Smooth muscle cell (in vitro differentiated cells): Measurements from ENCODE around the gene ABHD1. TPM values are rescaled to one million over a fixed set of nuclear protein-coding genes. Genes with fewer than 3 reads are reported as not detected.

ENCODE experiments used
- DNase-seq: peaks from one replicate; lab custom pipeline; 2025; ENCODE audit not compliant: unreplicated experiment; lab: John Stamatoyannopoulos, UW
- H2AFZ ChIP-seq: fragments of 200-600 bp; sonication (generic); 2 replicates; pipeline ENCODE4 v1.6.0; 2016; ENCODE audit warnings: antibody characterized with exemption, low read depth, mild to moderate bottlenecking
- H3F3A ChIP-seq: fragments of 200-600 bp; sonication (generic); 2 replicates; pipeline ENCODE4 v1.6.0; 2017; ENCODE audit warnings: antibody characterized with exemption, low read depth
- H3K27ac ChIP-seq: fragments of 200-600 bp; sonication (generic); 2 replicates; pipeline ENCODE4 v1.5.1; 2016; ENCODE audit warnings: low read depth, mild to moderate bottlenecking
- H3K27me3 ChIP-seq: fragments of 200-600 bp; sonication (generic); 2 replicates; pipeline ENCODE4 v1.6.1; 2016; ENCODE audit warnings: low read depth, mild to moderate bottlenecking
- H3K36me3 ChIP-seq: fragments of 200-600 bp; sonication (generic); 2 replicates; pipeline ENCODE4 v1.5.1; 2016; ENCODE audit warnings: low read depth
- H3K4me1 ChIP-seq: fragments of 200-600 bp; sonication (generic); 2 replicates; pipeline ENCODE4 v1.5.1; 2016; ENCODE audit warnings: low read depth
- H3K4me2 ChIP-seq: fragments of 200-600 bp; sonication (generic); 2 replicates; pipeline ENCODE4 v1.6.0; 2016; ENCODE audit warnings: mild to moderate bottlenecking
- H3K4me3 ChIP-seq: fragments of 200-600 bp; sonication (generic); 2 replicates; pipeline ENCODE4 v1.5.1; 2016; ENCODE audit warnings: mild to moderate bottlenecking
- H3K79me2 ChIP-seq: fragments of 200-600 bp; sonication (generic); 2 replicates; pipeline ENCODE4 v1.6.0; 2016; ENCODE audit warnings: low read depth, mild to moderate bottlenecking
- H3K9ac ChIP-seq: fragments of 200-600 bp; sonication (generic); 2 replicates; pipeline ENCODE4 v1.6.0; 2016; ENCODE audit warnings: low read depth
- H3K9me3 ChIP-seq: fragments of 200-600 bp; sonication (generic); replicated peaks from 2 replicates; pipeline ENCODE4 v1.5.1; 2016; ENCODE audit warnings: low read depth
- H4K20me1 ChIP-seq: fragments of 200-600 bp; sonication (generic); 2 replicates; pipeline ENCODE4 v1.6.0; 2016; ENCODE audit warnings: low read depth
- WGBS: methylation state at CpG from one replicate; pipeline ENCODE4 v1.1.7; 2016; ENCODE audit warnings: low lambda C conversion rate; 5-methylcytosine and 5-hydroxymethylcytosine counted together
- polyA plus RNA-seq: library from polyadenylated mRNA; unstranded; fragments of >200 nt; fragmentation: Nextera tagmentation; extraction: Ambion mirVana; gene quantifications from 2 replicates; pipeline ENCODE4 v1.2.1, GENCODE V29; 2016
- total RNA-seq: library from RNA; depleted of rRNA; stranded (reverse); fragments of >200 nt; gene quantifications from 2 replicates; pipeline ENCODE4 v1.2.3, GENCODE V29; 2014
- TF ChIP-seq, protein P1 (sequence below): fragments of 200-600 bp; sonication (generic); IDR thresholded peaks from 2 replicates; pipeline ENCODE4 v1.5.1; 2017; ENCODE audit warnings: borderline replicate concordance, mild to moderate bottlenecking, antibody characterized with exemption; ENCODE audit not compliant: insufficient read depth, poor library complexity, severe bottlenecking

Gene ABHD1
- total and polyA plus RNA-seq, 2 experiments from 2014 or later: not detected

DNA sequence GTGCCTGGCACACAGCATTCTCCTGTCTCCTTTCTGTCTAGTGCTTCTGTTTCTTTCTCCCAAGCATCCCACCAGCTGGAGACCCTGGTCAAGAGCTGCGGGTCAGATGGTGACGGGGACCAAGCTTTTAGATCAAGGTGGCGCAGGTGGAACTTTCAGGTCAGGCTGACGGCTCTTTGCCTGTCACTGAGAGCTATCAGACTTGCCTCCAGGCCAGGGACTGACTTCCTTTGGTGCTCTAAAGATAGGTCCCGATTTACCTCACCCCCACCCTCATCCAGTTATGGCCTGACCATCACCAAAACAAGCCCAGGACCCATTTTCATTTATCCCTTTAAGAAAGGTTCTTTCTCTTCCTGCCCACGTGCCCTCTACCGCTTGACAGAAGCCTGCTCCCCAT is 46.4 kb upstream of the ABHD1 start:
- no peak overlapping the region for H3K4me2 ChIP-seq
- peak overlapping the region; percentile 89 for H3K27ac ChIP-seq
- no peaks in the 10 kb centered on the region for H3K27me3 ChIP-seq
- no peak overlapping the region for H3K9ac ChIP-seq
- no peaks in the 10 kb centered on the region for H3K9me3 ChIP-seq
- TF ChIP-seq, protein P1, sequence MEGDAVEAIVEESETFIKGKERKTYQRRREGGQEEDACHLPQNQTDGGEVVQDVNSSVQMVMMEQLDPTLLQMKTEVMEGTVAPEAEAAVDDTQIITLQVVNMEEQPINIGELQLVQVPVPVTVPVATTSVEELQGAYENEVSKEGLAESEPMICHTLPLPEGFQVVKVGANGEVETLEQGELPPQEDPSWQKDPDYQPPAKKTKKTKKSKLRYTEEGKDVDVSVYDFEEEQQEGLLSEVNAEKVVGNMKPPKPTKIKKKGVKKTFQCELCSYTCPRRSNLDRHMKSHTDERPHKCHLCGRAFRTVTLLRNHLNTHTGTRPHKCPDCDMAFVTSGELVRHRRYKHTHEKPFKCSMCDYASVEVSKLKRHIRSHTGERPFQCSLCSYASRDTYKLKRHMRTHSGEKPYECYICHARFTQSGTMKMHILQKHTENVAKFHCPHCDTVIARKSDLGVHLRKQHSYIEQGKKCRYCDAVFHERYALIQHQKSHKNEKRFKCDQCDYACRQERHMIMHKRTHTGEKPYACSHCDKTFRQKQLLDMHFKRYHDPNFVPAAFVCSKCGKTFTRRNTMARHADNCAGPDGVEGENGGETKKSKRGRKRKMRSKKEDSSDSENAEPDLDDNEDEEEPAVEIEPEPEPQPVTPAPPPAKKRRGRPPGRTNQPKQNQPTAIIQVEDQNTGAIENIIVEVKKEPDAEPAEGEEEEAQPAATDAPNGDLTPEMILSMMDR: no peak
- WGBS: 96% methylated on average over 7 of the region's 7 CpGs
- H3K36me3 ChIP-seq: no peaks in the 10 kb centered on the region
- H3F3A ChIP-seq: peaks cover 34% of the 10 kb centered on the region
- H3K4me1 ChIP-seq: peaks cover 21% of the 10 kb centered on the region
- peaks cover 10% of the 10 kb centered on the region for H4K20me1 ChIP-seq
- H2AFZ ChIP-seq: no peak overlapping the region
- no peak for DNase-seq
- no peak overlapping the region for H3K4me3 ChIP-seq
- H3K79me2 ChIP-seq: peaks cover 23% of the 10 kb centered on the region

DNA sequence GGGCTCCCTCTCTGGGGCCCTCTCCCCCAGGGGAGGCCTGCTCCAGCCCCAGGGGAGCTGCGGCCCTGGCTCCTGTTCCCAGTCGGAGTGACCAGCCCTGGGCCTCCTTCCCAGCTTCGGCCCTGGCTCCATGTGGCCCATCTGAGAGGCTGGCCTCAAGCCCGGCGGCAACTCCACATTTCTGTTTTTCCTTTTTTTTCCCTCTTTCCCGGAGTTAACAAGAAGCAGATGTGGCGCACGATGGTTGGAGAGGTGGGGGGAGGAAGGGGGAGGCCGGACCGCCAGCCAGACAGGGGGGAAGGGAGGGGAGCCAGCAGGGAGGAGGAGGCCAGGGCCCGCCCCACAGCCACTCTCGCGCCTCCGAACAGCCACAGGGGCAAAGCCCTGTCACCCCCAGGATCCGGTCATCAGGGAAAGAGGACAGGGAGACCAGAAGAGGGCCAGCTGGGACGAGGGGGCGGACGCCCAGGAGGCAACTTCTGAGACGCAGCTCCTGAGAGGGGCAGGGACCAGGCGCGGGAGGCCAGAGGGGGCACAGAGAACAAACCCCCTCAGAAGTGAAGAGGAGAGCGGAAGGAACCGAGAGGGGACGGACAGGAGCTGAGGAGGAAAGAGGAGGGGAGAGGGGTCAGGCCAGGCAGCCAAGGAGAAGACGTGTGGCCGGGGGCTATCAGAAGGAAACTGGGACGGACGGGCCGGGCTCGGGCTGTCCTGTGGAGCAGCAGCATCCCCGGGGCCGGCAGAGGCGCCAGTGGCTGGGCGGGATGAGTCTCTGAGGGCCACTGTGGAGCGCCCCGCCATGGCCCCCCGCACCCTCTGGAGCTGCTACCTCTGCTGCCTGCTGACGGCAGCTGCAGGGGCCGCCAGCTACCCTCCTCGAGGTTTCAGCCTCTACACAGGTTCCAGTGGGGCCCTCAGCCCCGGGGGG is 45.1 kb upstream of the ABHD1 start, which contains the start of gene EMILIN1:
Gene EMILIN1 (plus strand): TSS at position 349 of the 928 bp plus-strand sequence. CDS start 451 bp downstream, at position 800.
- TF ChIP-seq, protein P1: no peak
- 42% methylated on average over 34 of the region's 41 CpGs for WGBS
- Histone ChIP-seq H2AFZ (no peak within 1 kb of the TSS), H3K36me3 (no peaks in the 10 kb centered on the region), H3F3A (peaks cover 29% of the 10 kb centered on the region), H3K27me3 (no peaks in the 10 kb centered on the region), H3K9me3 (no peaks in the 10 kb centered on the region), H3K27ac (peak within 1 kb of the TSS; percentile 89), H3K4me2 (peak within 1 kb of the TSS; percentile 93), H3K4me3 (peak within 1 kb of the TSS; percentile 59), H4K20me1 (peaks cover 23% of the 10 kb centered on the region), H3K9ac (peak within 1 kb of the TSS; percentile 66), H3K4me1 (peaks cover 12% of the 10 kb centered on the region), H3K79me2 (peaks cover 23% of the 10 kb centered on the region)
- DNase-seq: peak; percentile 60

DNA sequence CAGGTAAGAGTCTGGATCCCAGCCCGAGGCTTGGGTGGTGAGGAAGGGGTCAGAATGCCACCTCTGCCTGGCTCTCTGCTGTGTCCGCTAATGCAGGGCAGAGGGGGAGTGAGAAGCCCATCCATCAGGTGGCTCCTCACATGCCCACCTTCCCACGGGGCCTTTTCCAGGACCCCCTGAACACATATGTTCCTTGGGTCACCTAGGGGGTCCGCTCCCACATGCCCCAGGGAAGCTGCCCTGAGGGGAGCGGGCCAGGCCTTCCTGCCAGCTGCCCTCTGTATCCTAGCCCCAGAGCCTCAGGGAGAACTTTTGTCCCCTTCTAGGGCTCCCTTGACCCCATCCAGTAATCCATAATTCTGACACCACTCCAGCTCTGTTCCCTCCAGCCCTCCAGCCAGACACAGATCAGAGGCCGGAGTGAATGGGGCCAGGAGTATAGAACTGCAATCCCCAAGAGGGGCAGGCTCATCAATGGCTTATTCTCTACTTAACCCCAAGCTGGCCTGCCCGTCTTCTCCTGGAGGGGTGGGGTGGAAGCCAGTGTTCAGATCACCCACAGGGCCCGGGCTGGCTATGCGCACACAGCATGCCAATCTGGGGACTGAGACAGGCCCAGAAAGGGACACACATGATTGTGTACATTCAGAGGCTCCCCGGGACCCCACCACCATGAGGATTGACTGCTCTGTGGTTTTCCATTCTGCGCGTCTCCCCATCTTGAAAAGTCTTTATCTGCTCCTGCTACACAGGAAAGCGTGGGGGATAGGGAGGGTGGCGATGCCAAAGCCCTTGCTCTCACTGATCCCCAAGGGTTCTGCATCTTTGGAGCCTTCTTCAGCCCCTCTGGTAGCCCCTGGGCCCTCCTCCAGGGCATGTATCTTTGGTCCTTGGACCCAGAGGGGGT is 44.1 kb upstream of the ABHD1 start:
- Histone ChIP-seq H3K9ac (peak overlapping the region; percentile 66), H3K4me1 (peaks cover 12% of the 10 kb centered on the region), H3F3A (peaks cover 29% of the 10 kb centered on the region), H3K9me3 (no peaks in the 10 kb centered on the region), H4K20me1 (peaks cover 32% of the 10 kb centered on the region), H3K27me3 (no peaks in the 10 kb centered on the region), H2AFZ (no peak overlapping the region), H3K79me2 (peaks cover 23% of the 10 kb centered on the region), H3K36me3 (no peaks in the 10 kb centered on the region), H3K4me3 (peak overlapping the region; percentile 59), H3K4me2 (peak overlapping the region; percentile 93), H3K27ac (peak overlapping the region; percentile 89)
- WGBS: 69% methylated on average over 14 of the region's 14 CpGs
- TF ChIP-seq, protein P1: no peak
- no peak for DNase-seq
